Measurements from ENCODE around the gene RYR2. TPM values are rescaled to one million over a fixed set of nuclear protein-coding genes. Genes with fewer than 3 reads are reported as not detected.
"Not testable (repeated sequence)": the region's sequence is repeated elsewhere in the genome, so short reads cannot be mapped to it uniquely, and the experiment has no call there.

RYR2 gene
- total RNA-seq, 1 donor from 2014 or later, result not detected

DNA sequence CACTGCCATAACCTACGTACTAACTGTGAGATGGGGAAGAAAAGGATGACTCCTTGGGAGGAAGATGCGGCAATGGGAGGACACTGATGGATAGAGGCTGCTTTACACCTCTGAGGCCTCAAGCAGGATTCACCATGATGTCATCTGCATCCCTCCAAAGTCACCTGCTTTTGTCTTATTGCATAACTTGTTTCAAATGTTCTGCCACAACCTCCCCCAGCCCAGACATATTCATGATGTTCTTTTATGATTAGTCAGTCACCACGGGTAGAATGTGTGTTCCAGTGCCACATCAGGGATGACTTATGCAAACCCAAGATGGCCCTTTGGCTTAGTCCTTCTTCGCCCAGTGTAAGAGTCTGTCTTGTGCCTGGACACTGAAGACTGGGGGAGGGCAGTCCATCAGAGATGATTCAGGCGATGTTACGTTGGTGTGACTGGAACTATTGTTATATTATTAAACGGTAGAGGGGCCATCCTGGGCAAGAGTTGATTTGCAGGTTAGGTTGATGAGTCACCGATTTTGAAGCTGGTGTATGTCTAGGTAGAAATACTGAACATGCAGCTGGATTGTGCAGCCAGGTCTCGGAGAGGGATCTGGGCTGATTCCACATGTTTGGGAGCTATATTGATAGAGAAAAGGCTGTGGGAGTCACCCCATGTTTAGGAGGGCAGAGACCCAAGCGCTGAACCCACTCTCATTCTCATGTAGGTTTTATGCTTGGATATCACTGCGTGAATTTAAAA, 32.6 kb downstream of the RYR2 start:
- intact Hi-C loops (cut with micrococcal nuclease), result no loop called here

DNA sequence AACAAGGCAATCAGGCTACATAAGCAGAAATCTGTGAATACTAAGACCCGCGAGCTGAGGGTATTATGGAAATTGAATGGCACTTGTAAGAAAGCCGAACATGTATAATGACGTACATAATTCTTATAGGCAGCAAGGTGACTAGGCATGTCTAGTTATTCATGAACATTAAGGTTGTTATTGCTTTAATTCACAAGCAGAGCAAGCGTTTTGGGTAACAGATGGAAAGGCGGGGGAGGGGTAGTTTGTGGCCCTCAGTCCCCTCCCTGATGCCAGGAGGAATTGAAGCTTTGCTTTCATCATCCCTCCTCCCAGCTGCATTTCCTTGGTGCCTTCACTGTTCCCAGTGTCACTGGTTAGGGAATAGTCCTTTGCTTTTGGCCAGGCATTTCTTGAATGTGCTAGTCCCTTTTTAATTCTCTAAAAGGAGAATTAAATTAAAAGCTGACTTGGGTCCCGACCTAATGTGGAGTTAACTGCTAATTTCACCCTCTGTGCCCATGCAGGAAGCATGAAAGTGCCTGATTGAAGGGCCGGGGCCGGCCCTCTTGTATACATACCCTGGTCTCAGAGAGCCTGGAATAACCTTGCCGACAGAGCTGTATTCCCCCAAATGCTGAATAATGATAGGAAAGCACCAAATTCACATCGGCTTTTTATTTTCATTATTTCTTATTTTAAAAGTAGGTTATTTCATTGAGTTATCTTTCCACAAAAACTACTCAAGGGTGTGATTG, 42.5 kb downstream of the RYR2 start:
- intact Hi-C loops (cut with micrococcal nuclease), result no loop called here

DNA sequence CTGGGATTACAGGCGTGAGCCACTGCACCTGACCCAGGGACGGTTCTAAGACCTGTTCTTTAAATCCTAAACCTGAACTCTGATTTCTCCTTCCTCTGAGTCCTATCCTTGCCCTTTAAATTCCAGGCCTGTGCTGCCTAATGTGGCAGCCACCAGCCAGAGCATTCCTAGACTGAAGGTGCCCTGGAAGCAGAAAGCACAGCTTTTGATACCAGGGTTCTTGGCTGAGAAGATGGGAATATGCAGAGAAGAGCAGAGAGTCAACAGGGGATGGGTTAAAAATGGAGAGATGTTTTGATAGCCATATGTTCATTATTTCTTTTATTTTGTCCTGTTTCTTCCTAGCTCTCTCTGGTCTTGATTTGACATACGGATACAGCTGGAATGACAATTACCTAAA, 49.7 kb downstream of the RYR2 start:
- intact Hi-C loops (cut with micrococcal nuclease), result no loop called here

DNA sequence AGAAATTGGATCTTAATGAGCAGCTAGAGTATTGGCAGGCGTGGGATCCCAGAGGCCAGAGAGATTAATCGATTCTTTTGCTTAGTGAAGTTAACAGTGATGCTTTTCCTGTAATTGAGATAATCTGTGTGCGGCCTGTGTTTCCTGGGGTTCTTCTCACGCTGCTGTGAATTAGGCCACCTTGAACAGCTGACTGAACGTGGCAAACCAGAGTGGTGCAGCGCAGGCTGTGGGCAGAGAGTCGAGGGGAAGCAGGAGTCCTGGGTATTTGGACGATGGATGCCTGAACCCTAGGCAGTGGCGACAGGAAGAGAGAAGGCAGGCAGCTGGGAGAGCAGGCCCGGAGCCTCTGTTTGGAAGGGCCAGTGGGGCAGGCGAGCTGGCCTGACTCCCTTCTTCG, 51.7 kb downstream of the RYR2 start:
- intact Hi-C loops (cut with micrococcal nuclease), result no loop called here

DNA sequence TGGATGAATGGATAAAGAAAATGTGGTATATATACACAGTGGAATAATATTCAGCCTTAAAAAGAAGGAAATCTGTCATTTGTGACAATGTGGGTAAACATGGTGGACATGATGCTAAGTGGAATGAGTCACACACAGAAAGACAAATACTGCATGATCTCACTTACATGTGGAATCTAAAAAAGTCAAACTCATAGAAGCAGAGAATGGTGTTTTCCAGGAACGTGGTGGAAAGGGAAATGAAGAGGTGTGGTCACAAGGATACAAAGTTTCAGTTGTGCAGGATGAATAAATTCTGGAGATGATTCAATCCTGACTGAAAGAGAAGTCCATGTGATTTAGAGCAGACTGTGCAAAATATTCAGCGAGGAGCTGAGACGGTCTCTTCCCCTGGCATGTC, 56.6 kb downstream of the RYR2 start:
- intact Hi-C loops (cut with micrococcal nuclease), result no loop called here

DNA sequence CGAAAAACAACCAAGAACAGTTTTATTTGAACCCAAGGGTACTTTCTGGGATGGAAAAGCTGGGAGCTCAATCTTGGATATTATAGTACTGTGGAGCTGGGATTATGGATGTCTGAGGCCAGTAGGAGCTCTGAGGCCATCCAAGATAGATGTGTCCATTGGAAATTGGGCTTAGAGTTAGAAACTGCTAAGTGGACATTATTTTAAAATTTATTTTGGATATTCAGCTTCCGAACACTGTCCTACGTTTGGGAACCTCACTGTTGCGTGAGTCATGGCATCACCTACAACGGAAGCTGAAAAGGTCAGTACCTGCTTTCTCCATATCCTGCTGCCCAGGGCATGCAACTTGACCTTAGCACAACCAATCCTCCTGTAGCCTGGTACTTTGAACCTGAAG, 61.0 kb downstream of the RYR2 start:
- intact Hi-C loops (cut with micrococcal nuclease), result no loop called here

DNA sequence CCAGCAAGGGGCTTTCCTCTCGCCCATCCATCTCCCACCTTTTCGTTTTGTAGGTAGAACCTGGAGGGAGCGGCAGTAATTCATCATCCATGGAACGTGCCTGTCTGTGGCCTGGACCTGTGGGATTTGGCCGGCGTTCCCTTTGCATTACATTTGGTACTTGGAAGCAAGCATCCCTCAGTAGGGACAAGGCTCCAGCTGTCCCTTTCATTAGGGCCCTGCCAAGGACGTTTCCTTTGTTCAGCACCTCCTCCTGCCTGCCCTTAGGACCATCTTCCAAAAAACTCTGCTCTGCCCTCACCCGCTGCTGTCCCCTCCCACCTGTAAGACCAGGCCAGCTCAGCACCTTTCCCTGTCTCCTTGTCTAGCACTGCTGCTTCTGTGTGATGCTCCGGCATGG, 62.1 kb downstream of the RYR2 start:
- intact Hi-C loops (cut with micrococcal nuclease), result no loop called here

DNA sequence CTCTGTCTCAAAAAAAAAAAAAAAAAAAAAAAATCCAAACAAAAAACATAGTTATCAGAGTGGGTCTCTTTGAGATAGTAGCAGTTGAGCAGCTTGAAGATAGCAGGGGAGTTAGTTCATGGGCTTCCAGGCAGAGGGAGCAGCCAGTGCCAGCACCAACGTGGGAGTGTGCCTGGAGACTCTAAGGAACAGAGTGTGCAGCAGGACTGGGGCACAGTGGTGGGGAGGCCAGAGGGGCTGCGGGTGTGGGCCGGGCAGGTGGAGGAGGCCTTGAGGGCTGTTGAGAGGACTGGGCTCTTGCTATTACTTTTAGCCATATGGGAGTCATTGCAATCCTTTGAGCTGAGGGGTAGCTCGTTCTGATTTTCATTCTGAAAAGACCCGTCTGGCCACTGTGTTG, 63.8 kb downstream of the RYR2 start:
- intact Hi-C loops (cut with micrococcal nuclease), result no loop called here

DNA sequence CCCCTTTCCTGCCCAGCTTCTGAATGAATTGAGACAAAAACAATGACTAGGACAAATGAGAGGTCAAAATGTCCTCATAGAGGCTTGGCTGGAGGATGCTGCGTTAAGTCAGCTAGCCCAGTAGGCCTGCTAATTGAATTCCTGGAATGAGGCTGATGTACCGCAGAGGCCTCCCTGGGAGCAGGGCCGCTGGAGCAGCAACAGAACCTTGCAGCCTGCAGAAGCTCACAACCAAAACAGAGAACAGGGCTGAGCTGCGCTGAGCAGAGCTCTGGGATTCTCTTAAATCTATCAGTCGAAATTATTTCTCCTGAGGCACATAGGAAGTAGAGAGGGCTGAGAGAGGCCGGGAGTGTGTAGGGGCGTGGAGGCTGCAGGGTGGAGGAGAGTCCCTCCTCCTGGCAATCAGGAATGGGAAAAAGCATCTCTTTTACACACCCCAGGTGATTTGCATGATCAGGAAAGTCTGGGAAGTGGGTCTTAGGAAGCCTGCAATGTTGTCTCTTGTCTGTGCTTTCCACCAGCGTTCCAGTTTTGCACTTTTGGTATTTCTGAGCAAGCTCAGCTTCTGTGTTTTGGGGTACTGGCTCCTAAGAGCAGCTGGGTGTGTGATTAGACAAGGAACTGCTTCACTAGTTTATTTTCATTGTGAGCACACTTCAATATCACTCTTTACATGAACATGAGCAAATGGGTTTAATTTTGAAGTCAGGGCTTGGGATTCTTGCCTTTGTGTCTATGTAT, 66.5 kb downstream of the RYR2 start:
- intact Hi-C loops (cut with micrococcal nuclease), result no loop called here

DNA sequence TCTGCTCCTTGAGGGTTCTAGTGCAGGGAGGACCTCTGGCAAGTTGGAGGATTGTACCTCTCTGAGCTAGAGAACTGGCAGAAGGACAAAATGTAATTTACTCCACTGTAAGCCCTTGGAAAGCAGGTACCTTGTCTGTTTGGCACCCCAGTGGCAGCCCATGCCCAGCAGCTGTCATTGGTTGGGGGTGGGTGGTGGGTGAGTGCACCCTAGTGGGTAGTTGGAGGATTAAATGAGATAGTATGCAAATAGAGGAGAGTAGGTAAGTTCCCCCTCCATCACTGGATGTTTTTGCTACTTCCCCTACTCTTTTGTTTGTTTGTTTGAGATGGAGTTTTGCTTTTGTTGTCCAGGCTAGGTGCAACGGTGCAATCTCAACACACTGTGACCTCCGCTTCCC, 69.8 kb downstream of the RYR2 start:
- intact Hi-C loops (cut with micrococcal nuclease), result no loop called here

DNA sequence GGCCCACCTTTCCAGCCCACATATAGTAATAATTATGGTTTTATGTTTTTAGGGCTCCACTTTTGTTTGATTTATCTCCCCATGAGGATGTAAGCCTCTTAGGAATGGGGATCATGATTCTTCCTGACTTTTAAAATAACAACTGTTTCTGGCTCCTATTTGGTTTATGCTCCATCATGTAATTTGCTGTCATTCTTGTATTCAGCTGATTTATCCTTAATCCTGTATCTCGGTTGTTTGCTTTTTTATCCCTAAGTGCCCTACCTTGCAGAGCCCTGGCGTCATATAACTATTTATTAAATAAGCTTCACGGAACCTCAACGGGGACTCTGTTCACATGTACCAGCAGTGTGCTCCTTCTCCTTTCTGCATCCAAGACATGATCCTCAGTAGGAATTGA, 70.7 kb downstream of the RYR2 start:
- intact Hi-C loops (cut with micrococcal nuclease), result no loop called here

DNA sequence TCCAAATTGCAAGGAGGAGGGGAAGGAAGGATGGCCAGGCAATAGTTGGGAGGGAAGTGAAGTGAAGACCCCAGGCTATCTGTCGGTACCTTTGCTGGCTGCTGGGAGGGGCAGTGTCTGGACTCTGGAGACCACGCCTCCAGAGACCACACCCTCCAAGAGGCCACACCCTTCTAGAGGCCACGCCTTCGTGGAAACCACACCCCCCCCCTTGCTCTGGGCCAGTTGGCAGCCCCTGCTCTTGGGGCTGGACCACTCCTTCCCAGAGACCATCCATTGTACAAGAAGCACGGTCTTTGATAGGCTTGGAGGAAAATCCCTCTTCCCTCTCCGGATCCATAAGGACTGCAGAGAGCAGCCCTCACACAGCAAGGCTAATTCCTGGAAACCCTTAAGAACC, 73.1 kb downstream of the RYR2 start:
- intact Hi-C loops (cut with micrococcal nuclease), result no loop called here

DNA sequence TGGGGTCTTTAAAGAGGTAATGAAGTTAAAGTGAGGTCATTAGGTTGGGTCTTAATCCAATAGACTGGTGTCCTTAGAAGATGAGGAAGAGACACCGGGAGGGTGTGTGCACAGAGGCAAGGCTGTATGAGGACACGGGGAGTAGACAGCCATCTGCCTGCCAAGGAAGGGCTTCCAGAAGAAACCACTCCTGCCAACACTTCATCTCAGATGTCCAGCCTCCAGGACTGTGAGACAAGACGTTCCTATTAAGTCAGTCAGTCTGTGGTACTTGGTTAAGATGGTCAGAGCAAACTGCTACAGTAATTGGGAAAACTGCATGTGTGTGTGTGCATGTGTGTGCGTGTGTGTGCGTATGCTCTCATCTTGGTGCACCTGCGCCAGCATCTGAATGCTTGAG, 77.1 kb downstream of the RYR2 start:
- intact Hi-C loops (cut with micrococcal nuclease), result no loop called here

DNA sequence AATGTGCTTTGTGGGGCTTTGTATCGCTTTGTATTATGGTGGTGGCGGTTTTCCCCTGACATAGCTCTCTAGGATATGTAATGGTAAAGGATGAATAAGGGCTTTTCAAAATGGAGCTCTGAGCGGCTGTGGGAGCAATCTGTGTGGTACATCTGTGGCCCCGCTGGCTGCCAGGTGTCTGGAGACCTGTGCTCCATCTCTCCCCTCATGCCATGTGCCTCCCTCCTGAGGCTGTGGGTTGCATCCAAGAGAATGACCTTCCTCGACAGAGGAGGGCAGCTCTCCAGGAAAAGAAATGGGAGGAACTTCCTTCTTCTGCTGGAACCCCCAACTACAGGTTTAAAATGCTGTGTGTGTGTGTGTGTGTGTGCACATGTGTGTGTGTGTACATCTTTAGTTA, 78.7 kb downstream of the RYR2 start:
- intact Hi-C loops (cut with micrococcal nuclease), result no loop called here

DNA sequence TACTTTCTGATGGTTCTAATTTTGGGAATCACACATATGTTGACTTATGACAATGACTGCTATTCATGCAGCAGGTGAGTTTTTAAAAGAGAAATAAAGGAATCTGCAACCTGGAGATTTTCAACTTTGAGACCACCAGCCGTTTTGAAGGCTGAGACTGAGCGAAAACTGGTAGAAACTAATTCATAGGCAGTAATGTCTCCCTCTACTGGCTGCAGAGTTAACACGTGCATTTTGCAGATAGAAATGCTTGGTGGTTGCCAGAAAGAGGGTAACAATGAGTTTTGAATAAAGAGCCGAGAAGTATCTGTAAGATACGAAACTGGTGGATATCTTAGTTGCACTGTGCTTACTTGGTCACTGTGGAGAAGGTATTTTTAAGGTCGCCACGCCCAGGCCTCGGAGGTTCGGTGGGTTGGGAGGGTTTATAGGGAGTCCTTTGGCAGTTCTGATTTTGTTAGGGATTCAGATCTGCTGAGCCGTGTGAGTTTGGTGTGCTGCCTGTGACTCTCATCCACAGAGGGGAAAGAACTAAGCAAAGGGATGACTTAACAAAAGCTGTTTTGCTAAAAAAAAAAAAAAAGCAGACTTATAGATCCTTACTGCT, 83.0 kb downstream of the RYR2 start:
- intact Hi-C loops (cut with micrococcal nuclease), result loop anchor here (1.0 kb wide), 1 partner anchor 366 kb away; no protein-coding TSS in a partner anchor

DNA sequence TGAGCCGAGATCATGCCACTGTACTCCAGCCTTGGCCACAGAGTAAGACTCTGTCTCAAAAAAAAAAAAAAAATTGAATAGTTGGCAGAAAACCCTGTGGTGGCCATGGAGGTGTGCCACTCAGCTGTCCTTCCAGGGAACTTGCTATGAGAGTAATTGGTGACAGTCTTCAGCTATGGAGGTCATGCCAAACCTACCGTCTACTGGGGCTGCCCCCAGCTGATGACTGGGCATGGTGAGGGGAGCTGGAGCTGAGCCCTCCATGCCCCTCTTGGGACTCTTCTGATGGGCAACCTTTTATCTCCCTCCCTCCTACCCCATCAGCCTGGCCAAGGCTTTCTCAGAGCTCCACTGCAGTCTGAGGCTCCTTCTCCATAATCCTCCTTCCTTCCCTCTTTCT, 84.2 kb downstream of the RYR2 start:
- intact Hi-C loops (cut with micrococcal nuclease), result no loop called here

DNA sequence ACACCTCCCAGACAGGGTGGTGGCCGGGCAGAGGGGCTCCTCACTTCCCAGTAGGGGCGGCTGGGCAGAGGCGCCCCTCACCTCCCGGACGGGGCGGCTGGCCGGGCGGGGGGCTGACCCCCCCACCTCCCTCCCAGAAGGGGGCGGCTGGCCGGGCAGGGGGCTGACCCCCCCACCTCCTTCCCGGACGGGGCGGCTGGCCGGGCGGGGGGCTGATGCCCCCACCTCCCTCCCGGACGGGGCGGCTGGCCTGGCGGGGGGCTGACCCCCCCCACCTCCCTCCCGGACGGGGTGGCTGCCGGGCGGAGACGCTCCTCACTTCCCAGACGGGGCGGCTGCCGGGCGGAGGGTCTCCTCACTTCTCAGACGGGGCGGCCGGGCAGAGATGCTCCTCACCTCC, 85.3 kb downstream of the RYR2 start:
- intact Hi-C loops (cut with micrococcal nuclease), result not testable (repeated sequence)

DNA sequence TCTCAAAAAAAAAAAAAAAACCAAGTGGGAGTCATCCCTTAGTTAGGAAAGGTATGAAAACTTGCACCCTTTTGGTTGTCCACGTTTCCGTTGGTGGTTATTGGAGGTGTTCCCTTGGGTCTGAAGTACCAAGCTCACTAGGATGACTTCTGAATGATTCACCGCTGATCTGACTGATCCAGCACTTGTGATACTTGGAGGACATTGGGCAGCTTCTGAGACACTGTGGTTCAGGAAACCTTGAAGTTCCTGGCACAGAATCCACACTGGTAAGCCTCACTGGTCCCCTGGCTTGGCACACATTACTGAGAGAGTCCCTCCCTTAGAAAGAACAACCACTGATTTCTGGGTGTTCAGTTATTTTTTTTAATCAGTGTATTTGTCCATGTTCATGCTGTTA, 91.9 kb downstream of the RYR2 start:
- intact Hi-C loops (cut with micrococcal nuclease), result no loop called here

DNA sequence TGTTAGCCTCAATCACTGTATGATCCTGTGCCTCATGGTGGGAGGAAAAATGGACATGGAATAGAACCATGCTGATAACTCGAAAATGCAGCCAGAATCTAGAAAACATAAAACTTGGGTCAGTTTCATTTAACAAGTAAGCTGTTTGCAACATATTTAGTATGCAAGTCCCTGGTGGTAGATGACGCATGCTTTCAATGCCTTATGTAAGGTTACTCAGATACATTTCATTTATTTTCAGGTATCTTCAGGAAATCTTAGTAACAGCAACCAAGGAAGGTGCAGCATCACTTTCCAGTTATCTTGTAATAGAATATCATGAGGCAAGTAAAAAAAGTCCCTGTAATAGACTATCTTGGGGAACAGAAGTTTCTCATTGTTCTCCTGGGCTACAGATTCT, 92.9 kb downstream of the RYR2 start:
- intact Hi-C loops (cut with micrococcal nuclease), result no loop called here

DNA sequence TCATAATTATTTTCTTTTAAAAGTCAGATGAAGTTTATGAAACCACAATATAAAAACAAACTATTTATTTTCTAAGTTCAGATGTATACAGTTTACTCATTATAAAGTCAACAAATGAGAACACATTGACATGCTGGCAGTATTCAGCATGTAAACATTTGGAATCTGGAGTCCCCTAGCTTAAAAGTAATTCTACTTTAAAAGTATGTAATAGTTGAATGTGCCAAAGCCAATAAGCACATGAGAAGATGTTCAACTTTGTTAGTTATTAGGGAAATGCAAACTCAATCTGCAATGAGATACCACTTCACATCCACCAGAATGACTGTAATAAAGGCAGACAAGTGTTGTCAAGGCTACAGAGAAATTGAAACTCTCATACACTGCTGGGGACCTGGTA, 96.6 kb downstream of the RYR2 start:
- intact Hi-C loops (cut with micrococcal nuclease), result no loop called here

DNA sequence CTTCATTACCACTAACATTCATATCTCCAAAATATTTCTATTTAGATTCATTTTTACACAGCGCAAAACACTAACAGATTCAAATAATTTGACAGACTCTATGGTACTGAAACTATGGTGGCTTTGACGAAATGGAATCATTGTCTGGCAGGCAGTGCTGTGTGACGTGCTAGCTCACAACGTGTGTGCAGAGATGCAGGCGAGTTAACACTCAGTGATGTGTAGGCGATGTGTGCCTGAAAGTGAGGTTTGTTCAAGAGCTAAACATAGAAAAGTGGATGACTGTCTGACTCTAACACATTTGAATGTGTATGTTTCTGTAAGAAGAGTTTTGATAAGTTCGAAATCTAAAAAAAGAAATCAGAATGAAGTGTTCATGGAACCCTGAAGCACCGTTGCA, 97.7 kb downstream of the RYR2 start:
- intact Hi-C loops (cut with micrococcal nuclease), result no loop called here

DNA sequence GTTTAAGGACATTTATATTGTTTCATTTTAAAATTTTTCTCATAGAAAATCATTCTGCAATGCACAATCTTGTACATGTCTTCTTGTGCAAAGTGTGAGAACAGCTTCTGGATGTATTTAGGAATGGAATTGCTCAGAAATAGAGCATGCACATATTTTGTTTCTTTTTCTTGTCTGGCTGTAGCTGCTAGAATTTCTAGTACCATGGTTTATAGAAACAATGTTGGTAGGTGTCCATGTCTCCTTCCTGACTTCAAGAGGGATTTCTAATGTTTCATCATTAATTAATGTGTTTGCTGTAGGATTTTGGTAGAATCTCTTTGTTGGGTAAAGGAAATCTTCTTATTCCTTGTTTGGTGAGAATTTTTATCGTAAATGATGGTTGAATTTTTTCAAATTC, 99.0 kb downstream of the RYR2 start:
- intact Hi-C loops (cut with micrococcal nuclease), result no loop called here

Data from T-helper 1 cell treated with Interleukin-12 subunit alpha and Interleukin-12 subunit beta and Interleukin-4 antibody, amounts not matched to agents 30 ng/mL and 1 ng/mL, for 36 hours (primary cell).